Measurements from ENCODE around the gene TAAR8. TPM values are rescaled to one million over a fixed set of nuclear protein-coding genes. Genes with fewer than 3 reads are reported as not detected.

Gene TAAR8
- total and polyA plus RNA-seq, 2 of the 13 experiments (the other 11 are each of a cell fraction or from before 2014, with no cell fraction given): 0.07 TPM; not detected in 1

DNA sequence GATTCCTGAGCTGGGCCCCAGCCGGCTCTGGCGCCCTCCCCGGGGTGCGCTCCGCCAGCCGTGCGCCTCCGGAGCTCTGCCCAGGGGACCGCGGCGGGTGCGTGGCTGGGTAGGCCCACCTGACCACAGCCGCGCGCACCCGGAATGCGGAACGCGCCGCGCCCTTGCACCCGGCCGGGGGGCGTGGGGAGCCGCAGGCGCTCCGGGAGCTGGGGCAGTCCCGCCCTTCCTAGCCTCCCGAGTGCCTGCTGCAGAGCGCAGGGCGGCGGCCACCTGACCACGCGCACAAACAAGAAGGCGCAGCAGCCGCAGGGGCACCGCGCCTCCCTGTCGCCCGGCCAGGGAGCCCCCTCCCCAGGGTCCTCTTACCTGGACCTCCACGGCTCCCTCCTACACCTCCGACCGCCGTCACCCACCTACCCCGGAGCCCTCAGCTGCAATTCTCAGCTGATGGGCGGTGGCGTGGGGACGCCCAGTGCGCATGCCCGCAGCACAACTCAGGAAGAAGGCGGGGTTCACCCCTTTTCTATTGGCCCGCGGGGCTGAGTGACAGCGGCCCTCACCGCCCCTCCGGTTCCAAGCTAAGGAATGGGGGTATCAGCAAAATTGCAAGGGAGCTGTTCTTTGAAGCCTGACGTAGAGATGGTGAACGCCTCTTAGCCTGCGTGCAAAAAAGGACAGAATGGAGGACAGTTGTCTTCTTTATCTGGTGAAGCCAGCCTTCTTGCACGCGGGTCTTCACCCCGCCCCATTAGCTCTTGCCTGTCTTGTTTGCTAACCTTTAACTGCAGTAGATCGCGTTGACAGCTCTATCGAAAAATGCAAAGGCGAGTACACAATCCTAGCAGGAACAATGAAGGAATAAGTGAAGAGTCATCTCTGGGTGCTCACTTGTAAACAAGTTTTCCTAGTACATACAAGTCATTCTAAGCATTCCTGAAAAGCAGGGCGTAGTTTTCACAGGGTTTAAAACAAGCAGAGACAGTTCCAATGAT is 39.5 kb upstream of the TAAR8 start, which contains the start of gene STX7 (continued):
- TF ChIP-seq, protein P1, sequence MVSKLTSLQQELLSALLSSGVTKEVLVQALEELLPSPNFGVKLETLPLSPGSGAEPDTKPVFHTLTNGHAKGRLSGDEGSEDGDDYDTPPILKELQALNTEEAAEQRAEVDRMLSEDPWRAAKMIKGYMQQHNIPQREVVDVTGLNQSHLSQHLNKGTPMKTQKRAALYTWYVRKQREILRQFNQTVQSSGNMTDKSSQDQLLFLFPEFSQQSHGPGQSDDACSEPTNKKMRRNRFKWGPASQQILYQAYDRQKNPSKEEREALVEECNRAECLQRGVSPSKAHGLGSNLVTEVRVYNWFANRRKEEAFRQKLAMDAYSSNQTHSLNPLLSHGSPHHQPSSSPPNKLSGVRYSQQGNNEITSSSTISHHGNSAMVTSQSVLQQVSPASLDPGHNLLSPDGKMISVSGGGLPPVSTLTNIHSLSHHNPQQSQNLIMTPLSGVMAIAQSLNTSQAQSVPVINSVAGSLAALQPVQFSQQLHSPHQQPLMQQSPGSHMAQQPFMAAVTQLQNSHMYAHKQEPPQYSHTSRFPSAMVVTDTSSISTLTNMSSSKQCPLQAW (CRISPR knock-in tag; IDR thresholded peaks at IDR 0.05): peak; percentile 68
- TF ChIP-seq, protein P2, sequence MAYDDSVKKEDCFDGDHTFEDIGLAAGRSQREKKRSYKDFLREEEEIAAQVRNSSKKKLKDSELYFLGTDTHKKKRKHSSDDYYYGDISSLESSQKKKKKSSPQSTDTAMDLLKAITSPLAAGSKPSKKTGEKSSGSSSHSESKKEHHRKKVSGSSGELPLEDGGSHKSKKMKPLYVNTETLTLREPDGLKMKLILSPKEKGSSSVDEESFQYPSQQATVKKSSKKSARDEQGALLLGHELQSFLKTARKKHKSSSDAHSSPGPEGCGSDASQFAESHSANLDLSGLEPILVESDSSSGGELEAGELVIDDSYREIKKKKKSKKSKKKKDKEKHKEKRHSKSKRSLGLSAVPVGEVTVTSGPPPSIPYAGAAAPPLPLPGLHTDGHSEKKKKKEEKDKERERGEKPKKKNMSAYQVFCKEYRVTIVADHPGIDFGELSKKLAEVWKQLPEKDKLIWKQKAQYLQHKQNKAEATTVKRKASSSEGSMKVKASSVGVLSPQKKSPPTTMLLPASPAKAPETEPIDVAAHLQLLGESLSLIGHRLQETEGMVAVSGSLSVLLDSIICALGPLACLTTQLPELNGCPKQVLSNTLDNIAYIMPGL (CRISPR knock-in tag; IDR thresholded peaks at IDR 0.05; ENCODE audit: borderline replicate concordance in 1 of 2, low read depth in 1 of 2): peak; percentile 76 to 93; a peak in 3 of 4 replicates
- TF ChIP-seq, protein P3, sequence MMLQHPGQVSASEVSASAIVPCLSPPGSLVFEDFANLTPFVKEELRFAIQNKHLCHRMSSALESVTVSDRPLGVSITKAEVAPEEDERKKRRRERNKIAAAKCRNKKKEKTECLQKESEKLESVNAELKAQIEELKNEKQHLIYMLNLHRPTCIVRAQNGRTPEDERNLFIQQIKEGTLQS (CRISPR knock-in tag; IDR thresholded peaks at IDR 0.05): peak; percentile 43; the same call in 1 of the 2 replicates
- TF ChIP-seq ZNF646 (CRISPR knock-in tag; IDR thresholded peaks at IDR 0.05): no peak
- TF ChIP-seq, protein P4, sequence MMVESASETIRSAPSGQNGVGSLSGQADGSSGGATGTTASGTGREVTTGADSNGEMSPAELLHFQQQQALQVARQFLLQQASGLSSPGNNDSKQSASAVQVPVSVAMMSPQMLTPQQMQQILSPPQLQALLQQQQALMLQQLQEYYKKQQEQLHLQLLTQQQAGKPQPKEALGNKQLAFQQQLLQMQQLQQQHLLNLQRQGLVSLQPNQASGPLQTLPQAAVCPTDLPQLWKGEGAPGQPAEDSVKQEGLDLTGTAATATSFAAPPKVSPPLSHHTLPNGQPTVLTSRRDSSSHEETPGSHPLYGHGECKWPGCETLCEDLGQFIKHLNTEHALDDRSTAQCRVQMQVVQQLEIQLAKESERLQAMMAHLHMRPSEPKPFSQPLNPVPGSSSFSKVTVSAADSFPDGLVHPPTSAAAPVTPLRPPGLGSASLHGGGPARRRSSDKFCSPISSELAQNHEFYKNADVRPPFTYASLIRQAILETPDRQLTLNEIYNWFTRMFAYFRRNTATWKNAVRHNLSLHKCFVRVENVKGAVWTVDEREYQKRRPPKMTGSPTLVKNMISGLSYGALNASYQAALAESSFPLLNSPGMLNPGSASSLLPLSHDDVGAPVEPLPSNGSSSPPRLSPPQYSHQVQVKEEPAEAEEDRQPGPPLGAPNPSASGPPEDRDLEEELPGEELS (CRISPR knock-in tag; IDR thresholded peaks at IDR 0.05): peak; percentile 38
- TF ChIP-seq, protein P5, sequence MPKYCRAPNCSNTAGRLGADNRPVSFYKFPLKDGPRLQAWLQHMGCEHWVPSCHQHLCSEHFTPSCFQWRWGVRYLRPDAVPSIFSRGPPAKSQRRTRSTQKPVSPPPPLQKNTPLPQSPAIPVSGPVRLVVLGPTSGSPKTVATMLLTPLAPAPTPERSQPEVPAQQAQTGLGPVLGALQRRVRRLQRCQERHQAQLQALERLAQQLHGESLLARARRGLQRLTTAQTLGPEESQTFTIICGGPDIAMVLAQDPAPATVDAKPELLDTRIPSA (CRISPR knock-in tag; IDR thresholded peaks at IDR 0.05; ENCODE audit: borderline replicate concordance): peak; percentile 94; the same call in 1 of the 2 replicates
- no peak; the same call in 1 of the 2 replicates for TF ChIP-seq ZMYM3 (CRISPR knock-in tag; IDR thresholded peaks at IDR 0.05)
- TF ChIP-seq MXD4 (CRISPR knock-in tag; IDR thresholded peaks at IDR 0.05): peak; percentile 96
- TF ChIP-seq TIGD3 (CRISPR knock-in tag; IDR thresholded peaks at IDR 0.05; ENCODE audit: borderline replicate concordance): no peak

Measured in HepG2 (cell line).